ENCODE data around the gene ADAM22. TPM values are rescaled to one million over a fixed set of nuclear protein-coding genes. Genes with fewer than 3 reads are reported as not detected.

The ADAM22 gene
- total RNA-seq, 2 donors from 2014 or later = 0.32 to 0.82 TPM

DNA sequence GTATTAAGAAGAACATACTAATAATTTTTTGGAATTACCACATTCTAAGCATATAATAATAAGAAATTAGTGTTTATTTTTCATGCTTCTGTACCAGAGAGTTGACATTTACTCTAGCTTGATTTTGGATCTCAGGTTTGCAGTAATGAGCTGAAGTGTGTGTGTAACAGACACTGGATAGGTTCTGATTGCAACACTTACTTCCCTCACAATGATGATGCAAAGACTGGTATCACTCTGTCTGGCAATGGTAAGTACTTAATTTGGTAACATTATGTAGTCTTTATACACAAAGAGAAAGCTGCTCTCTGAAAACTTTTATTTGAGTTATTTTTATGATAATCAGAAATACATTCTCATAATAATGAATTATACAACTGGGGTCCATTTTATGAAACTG lies 231.6 kb downstream of the ADAM22 start:
- ATAC-seq (replicated peaks) = no peak
- H3K4me3 Mint-ChIP-seq = no peak overlapping the region
- H3K36me3 Mint-ChIP-seq (ENCODE audit: low read depth) = no peaks in the 10 kb centered on the region
- H3K4me1 Mint-ChIP-seq = no peaks in the 10 kb centered on the region
- no peaks in the 10 kb centered on the region for H3K27me3 Mint-ChIP-seq
- no peak overlapping the region for H3K27ac Mint-ChIP-seq
- peaks cover 4% of the 10 kb centered on the region for H3K9me3 Mint-ChIP-seq

DNA sequence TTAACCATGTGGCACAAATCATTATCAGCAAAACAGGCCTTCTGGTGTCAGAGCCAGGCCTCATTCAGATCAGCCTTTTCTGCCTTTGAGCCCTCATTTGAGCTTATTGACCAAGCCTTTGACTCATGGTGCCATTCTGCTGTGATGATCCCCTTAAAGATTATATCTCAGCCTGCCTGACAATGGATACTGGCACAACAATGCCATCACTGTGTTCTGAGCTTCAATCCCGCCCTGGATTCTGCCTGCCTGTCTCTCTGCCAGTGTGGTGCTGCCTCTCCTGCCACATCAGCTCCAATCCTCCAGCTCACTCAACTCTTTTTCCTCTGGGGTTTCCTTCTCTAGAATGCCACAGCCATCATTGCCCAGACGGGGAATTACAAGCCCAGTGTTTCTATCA lies 233.2 kb downstream of the ADAM22 start:
- H3K4me1 Mint-ChIP-seq = no peaks in the 10 kb centered on the region
- ATAC-seq (replicated peaks) = no peak
- no peaks in the 10 kb centered on the region for H3K36me3 Mint-ChIP-seq (ENCODE audit: low read depth)
- H3K27me3 Mint-ChIP-seq = no peaks in the 10 kb centered on the region
- H3K27ac Mint-ChIP-seq = no peak overlapping the region
- no peak overlapping the region for H3K4me3 Mint-ChIP-seq
- no peaks in the 10 kb centered on the region for H3K9me3 Mint-ChIP-seq

DNA sequence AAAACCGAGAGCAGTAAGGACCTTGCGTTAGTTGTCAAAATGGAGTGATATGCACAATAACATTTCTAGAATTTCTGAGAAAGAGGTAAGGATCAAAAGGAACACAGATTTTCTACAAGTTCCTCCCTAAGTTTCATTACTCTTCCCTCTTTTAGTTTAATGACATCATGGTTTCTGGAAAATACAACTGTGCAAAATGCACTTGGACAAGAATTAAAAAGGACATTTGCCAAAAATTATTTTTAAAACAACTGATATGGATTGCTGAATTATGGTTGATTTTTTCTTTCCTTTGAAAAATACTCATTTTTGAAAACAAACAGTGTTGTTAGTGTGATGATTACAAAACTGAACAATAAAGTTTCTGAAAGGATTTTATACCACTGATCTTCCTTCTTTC lies 233.7 kb downstream of the ADAM22 start:
- H3K4me1 Mint-ChIP-seq = no peaks in the 10 kb centered on the region
- H3K4me3 Mint-ChIP-seq = no peak overlapping the region
- ATAC-seq (replicated peaks) = no peak
- H3K36me3 Mint-ChIP-seq (ENCODE audit: low read depth) = no peaks in the 10 kb centered on the region
- H3K27me3 Mint-ChIP-seq = no peaks in the 10 kb centered on the region
- H3K27ac Mint-ChIP-seq = no peak overlapping the region
- no peaks in the 10 kb centered on the region for H3K9me3 Mint-ChIP-seq

DNA sequence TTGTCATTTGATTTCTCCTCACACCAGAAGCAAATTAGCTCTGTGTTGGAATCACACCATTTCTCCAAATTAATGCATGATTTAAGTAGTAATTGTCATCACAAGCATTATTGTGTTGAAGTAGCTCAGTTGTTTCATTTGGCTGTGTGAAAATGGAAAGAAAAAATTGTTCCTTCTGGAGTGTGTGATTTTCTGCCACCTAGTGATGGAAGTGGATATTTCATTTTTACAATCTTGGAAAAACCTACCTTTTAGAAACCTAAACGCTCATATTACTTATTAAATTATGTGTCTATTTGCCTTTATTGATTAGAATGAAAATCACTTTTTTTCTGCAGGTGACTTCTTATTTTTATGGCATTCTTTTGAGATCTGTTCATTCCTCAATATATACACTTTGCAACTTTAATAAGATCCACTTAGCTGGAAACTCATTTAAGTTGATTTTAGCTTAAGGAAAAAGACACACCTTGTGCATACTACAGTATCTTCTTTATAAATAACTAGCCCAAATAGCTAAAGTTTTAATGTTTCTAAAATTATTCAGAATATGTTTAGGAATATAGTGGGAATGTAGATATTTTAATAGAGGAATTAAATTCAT lies 235.8 kb downstream of the ADAM22 start:
- no peak overlapping the region for H3K27ac Mint-ChIP-seq
- H3K36me3 Mint-ChIP-seq (ENCODE audit: low read depth) = no peaks in the 10 kb centered on the region
- no peaks in the 10 kb centered on the region for H3K4me1 Mint-ChIP-seq
- no peak for ATAC-seq (replicated peaks)
- H3K9me3 Mint-ChIP-seq = no peaks in the 10 kb centered on the region
- H3K4me3 Mint-ChIP-seq = no peak overlapping the region
- no peaks in the 10 kb centered on the region for H3K27me3 Mint-ChIP-seq

DNA sequence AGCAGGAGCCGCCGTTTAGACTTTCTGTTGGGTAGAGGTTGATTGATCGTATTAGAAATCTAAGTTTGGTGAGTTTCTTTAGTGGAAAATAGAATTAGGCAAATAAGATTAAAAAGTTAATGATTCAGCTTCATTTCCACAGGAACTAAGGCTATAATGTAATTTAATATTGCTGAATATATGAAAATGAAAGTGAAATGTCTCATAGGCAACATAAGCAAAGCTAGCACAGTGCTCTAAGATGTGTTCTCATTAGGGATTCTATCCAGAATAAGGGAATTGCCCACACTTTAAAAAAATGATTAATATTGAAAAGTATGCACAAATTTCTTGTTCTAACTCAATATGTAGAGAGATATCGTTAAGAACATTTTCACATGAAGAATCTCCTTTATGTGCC lies 238.8 kb downstream of the ADAM22 start:
- Mint-ChIP-seq H3K4me3 (no peak overlapping the region), H3K36me3 (ENCODE audit: low read depth) (no peaks in the 10 kb centered on the region), H3K4me1 (no peaks in the 10 kb centered on the region), H3K27me3 (no peaks in the 10 kb centered on the region), H3K27ac (no peak overlapping the region), H3K9me3 (no peaks in the 10 kb centered on the region)
- ATAC-seq (replicated peaks) = no peak

DNA sequence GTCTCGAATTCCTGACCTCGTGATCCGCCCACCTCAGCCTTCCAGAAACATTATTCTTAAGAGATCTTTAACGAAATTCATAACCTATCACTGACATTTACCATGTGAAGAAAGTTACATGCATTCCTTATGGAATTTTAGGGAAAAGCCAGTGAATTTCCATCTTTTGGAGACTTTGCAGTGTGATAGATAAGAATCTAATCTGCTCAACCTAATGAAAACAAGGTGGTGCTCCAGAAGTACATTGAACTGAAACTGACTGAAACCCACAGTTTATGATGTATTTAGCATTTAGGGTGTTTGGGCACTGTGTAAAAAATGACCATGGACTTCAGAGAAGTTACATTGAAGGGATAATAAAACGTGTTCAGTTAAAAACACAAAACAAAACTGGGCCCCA lies 242.1 kb downstream of the ADAM22 start:
- Mint-ChIP-seq H3K27ac (no peak overlapping the region), H3K4me3 (no peak overlapping the region), H3K36me3 (ENCODE audit: low read depth) (no peaks in the 10 kb centered on the region), H3K9me3 (no peaks in the 10 kb centered on the region), H3K4me1 (no peaks in the 10 kb centered on the region), H3K27me3 (no peaks in the 10 kb centered on the region)
- ATAC-seq (replicated peaks) = no peak

DNA sequence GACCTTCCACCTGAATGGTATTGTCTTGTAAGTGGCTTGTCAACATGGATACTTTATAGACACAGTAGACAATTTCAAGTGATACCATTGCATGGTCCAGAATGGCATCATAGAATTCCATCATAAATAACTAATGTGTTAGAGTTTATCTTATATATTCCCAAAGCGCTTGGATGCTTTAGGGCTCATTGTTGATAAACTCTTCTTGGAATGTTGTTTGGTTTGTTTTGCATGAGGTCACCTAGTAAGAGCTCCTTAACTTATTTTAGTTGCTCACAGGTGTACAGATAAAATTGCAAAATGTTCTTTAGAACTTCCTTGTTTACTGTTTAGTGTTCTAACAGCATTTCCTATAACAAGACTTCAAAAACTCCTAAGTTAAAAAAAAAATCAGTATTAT lies 249.0 kb downstream of the ADAM22 start:
- H3K27ac Mint-ChIP-seq = no peak overlapping the region
- H3K4me3 Mint-ChIP-seq = no peak overlapping the region

DNA sequence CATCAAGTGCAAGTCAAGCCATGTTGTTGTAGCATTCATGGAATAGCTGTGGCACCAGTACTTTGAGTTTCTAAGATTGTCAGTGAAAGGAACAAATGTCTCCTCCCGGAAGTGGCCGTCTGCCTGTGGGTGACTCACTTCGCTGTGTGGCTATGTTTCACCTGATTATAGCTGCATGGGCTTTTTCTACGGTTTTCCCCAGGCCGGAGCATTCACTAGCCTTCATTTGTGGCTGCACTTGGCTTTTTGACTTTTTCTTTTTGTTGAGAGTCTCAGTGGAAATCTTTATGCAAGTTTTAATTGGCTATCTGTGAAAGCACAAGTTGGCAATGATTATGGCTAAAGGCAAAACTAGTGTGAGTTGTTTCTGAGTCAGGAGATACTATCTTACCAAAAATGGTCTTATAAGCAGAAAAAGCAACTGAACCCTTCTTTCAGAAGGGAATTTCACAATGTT lies 250.8 kb downstream of the ADAM22 start:
- Mint-ChIP-seq H3K27ac (peak overlapping the region; percentile 35), H3K4me1 (no peaks in the 10 kb centered on the region), H3K27me3 (no peaks in the 10 kb centered on the region), H3K9me3 (no peaks in the 10 kb centered on the region), H3K36me3 (ENCODE audit: low read depth) (no peaks in the 10 kb centered on the region), H3K4me3 (no peak overlapping the region)
- peak; percentile 94 for ATAC-seq (replicated peaks)

More for the DNA sequence above, 249.0 kb downstream of the ADAM22 start:
- H3K4me1 Mint-ChIP-seq = no peaks in the 10 kb centered on the region
- ATAC-seq (replicated peaks) = no peak
- H3K36me3 Mint-ChIP-seq (ENCODE audit: low read depth) = no peaks in the 10 kb centered on the region
- no peaks in the 10 kb centered on the region for H3K9me3 Mint-ChIP-seq
- no peaks in the 10 kb centered on the region for H3K27me3 Mint-ChIP-seq

DNA sequence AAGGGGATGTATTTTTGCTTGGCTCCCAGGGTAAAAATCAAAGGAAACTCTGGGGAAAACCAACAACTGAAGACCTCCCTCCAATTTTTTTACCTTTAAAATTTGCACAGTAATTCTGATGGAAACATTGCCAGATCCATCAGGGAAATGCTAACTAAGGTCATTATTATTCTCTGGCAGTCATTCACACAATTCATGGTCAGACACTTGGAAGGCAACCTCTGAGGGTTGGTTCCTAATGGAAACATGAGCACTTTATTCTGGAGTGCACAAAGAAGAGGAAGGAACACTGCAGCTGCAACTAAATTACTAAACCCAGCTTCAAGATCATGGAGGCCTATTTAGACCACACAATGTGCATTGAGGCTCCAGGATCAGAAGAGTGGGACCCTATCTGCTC lies 251.6 kb downstream of the ADAM22 start:
- Mint-ChIP-seq H3K9me3 (no peaks in the 10 kb centered on the region), H3K36me3 (ENCODE audit: low read depth) (no peaks in the 10 kb centered on the region), H3K27me3 (no peaks in the 10 kb centered on the region), H3K4me1 (no peaks in the 10 kb centered on the region), H3K27ac (no peak overlapping the region), H3K4me3 (no peak overlapping the region)
- no peak for ATAC-seq (replicated peaks)

DNA sequence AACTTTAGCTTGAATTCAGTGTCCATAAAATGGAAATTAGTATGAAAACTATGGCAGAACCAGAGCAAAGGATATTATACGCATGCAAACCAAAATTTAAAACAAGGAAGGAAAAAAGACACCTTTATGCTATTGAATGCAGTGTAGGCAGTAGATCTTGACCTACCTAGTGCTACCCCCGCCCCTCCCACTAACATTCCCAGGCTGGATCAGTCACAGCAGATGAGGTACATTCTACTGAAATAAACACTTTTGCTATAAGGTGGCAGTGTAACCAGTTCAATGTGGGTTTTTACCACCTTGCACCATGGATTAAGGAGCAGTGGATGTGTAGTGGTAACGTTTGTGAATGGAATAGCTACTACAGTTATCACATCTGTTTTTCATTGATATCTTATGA lies 257.9 kb downstream of the ADAM22 start:
- Mint-ChIP-seq H3K4me1 (no peaks in the 10 kb centered on the region), H3K4me3 (no peak overlapping the region), H3K27me3 (no peaks in the 10 kb centered on the region), H3K27ac (no peak overlapping the region), H3K9me3 (no peaks in the 10 kb centered on the region), H3K36me3 (ENCODE audit: low read depth) (no peaks in the 10 kb centered on the region)
- no peak for ATAC-seq (replicated peaks)

DNA sequence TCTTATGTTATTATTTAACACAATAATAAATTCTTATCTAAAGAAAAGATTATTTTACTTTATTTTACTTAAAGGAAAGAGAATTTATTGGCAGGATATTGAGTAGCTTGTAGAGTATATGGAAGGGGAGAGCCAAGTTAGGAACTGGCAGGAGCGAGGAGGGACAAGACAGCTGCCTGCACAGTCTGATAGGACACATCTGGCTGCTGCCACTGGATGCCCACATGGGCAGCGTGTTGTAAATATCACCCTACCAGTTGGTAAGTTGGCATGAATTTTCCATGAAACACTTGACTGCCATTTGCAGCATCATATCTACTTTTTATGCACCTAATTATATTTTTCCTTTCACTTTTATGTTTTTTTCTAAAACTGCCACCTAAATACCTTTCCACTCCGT lies 266.2 kb downstream of the ADAM22 start:
- no peaks in the 10 kb centered on the region for H3K9me3 Mint-ChIP-seq
- H3K4me1 Mint-ChIP-seq = no peaks in the 10 kb centered on the region
- no peak for ATAC-seq (replicated peaks)
- no peaks in the 10 kb centered on the region for H3K27me3 Mint-ChIP-seq
- H3K36me3 Mint-ChIP-seq (ENCODE audit: low read depth) = peaks cover 36% of the 10 kb centered on the region
- no peak overlapping the region for H3K27ac Mint-ChIP-seq
- no peak overlapping the region for H3K4me3 Mint-ChIP-seq

DNA sequence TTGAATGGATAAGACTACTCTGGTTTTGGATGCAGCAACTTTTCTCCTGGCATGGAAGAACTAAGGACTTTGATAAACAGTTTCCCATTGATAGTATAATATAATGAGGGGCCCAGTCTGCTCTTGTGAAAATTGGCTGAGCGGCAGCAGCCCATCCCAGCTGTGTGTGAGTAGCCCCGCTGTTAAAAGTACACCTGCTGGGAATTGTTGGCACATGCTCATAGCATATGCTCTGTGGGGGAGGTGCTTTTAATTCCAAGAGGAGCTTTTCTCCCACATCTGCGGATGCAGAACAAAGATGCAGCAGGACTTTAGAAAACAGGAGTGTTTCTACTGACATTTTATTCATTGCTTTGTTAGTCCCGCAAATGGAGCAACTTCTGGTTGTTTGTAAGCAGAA lies 266.7 kb downstream of the ADAM22 start:
- Mint-ChIP-seq H3K36me3 (ENCODE audit: low read depth) (peaks cover 42% of the 10 kb centered on the region), H3K4me3 (no peak overlapping the region), H3K4me1 (no peaks in the 10 kb centered on the region), H3K27me3 (no peaks in the 10 kb centered on the region), H3K9me3 (no peaks in the 10 kb centered on the region), H3K27ac (no peak overlapping the region)
- ATAC-seq (replicated peaks) = no peak

DNA sequence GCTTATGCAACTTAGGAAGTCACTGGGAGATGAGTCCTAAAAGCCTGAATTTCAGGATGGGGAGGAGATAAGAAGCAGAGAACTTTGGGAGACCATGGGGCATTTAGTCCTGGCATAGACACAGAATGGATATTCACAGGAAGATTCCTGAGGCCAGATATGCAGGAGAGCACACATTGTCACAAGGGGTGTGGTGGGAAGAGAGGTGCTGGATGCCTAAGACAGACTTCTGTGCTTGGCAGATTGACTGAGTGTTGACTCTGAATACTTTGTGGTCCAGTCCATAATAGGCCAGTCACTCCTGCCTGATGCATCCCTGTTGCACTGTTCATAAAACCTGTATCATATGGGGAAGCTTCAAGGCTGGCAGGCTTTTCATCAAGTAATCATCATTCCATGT lies 267.3 kb downstream of the ADAM22 start:
- Mint-ChIP-seq H3K4me1 (no peaks in the 10 kb centered on the region), H3K4me3 (no peak overlapping the region), H3K27me3 (no peaks in the 10 kb centered on the region), H3K27ac (no peak overlapping the region), H3K9me3 (no peaks in the 10 kb centered on the region), H3K36me3 (ENCODE audit: low read depth) (peaks cover 47% of the 10 kb centered on the region)
- no peak for ATAC-seq (replicated peaks)

DNA sequence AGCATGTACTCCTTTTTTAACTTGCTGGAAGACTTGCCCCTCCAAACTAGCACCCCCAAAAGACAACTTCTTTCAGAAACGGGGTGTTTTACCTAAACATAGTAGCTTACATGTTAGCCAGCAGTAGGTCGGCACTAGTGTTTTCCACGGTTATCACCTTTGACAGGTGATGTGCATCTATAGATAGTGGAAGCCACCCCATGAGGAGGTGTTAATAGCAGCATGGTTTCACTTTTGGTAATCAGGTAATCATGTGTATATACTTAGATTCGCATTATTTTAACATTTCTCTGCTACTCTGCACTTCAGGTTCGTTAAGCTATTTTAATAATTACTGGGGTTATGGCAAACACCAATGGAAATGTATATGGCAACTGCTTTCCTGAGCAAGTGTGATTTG lies 268.2 kb downstream of the ADAM22 start:
- no peak for ATAC-seq (replicated peaks)
- peaks cover 57% of the 10 kb centered on the region for H3K36me3 Mint-ChIP-seq (ENCODE audit: low read depth)
- no peaks in the 10 kb centered on the region for H3K4me1 Mint-ChIP-seq
- no peaks in the 10 kb centered on the region for H3K27me3 Mint-ChIP-seq
- no peaks in the 10 kb centered on the region for H3K9me3 Mint-ChIP-seq
- H3K27ac Mint-ChIP-seq = no peak overlapping the region
- H3K4me3 Mint-ChIP-seq = no peak overlapping the region

DNA sequence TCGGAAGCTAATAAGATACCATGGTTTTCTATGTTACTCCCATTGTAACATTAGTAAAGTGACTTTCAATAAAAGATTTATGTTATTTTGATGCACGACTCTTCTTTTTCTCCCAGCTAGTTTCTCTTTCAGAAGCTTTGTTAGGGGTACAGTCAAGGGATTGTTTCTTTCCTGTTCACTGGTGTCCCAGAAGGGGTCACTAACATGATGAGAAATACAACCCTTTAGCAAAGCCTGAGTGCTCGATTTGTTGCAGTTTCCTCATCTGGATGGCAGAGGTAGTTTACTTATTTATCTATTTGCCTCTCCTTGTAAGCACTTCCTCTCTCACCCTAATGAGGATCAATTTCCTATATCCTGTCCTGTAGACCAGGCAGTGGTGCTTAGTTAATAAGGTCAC lies 268.7 kb downstream of the ADAM22 start:
- Mint-ChIP-seq H3K27ac (peak overlapping the region; percentile 75), H3K36me3 (ENCODE audit: low read depth) (peaks cover 62% of the 10 kb centered on the region), H3K9me3 (no peaks in the 10 kb centered on the region), H3K4me3 (no peak overlapping the region), H3K4me1 (no peaks in the 10 kb centered on the region), H3K27me3 (no peaks in the 10 kb centered on the region)
- ATAC-seq (replicated peaks) = no peak

DNA sequence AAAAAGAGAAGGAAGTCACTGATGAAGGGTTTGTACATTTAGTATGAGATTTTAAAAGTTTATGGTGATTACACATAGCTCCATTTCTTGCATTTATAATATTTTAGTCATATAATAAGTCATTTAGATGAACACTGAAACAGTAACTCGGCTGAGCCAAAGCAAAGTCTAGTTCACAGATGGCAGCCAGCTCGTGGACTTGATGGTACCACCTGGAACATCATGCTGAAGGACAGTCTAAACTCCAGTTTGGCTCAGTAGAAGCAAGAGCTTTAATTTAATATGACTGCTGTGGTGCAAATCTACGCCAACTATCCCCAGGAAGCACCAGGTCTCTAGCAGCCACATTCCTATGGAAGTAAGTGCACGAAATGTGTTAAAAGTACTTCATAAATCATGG lies 269.4 kb downstream of the ADAM22 start:
- Mint-ChIP-seq H3K36me3 (ENCODE audit: low read depth) (peaks cover 68% of the 10 kb centered on the region), H3K4me1 (no peaks in the 10 kb centered on the region), H3K9me3 (no peaks in the 10 kb centered on the region), H3K27ac (peak overlapping the region; percentile 75), H3K4me3 (no peak overlapping the region), H3K27me3 (no peaks in the 10 kb centered on the region)
- no peak for ATAC-seq (replicated peaks)

All from activated T-helper 17 cell treated with anti-CD3 and anti-CD28 coated beads, Interleukin-2, amount 50 U/mL, for 72 hours (primary cell).